ENCODE measurements around the gene NRG2. TPM values are rescaled to one million over a fixed set of nuclear protein-coding genes. Genes with fewer than 3 reads are reported as not detected.
A peak's percentile ranks its signal among the peaks of the same experiment; 100 is the strongest.

Gene NRG2
- total RNA-seq, 1 experiment from 2014 or later, result 0.59 TPM

- H3K4me3 ChIP-seq (ENCODE audit: low read depth, low read length), result no peak overlapping the region
- ChIA-PET POLR2A (no interaction called here), CTCF (no interaction called here)
- peaks cover 1% of the 10 kb centered on the region; the same call in 1 of the 2 replicates for H3K27me3 ChIP-seq (replicated peaks; ENCODE audit: control insufficient read depth, insufficient read depth, low read length)
- Mint-ChIP-seq H3K27me3 (ENCODE audit: insufficient read depth, unreplicated experiment) (peaks cover 19% of the 10 kb centered on the region), H3K4me3 (ENCODE audit: unreplicated experiment) (no peak overlapping the region), H3K9me3 (ENCODE audit: unreplicated experiment) (peaks cover 11% of the 10 kb centered on the region), H3K27ac (ENCODE audit: unreplicated experiment) (no peak overlapping the region), H3K4me1 (ENCODE audit: low read depth, unreplicated experiment) (peaks cover 6% of the 10 kb centered on the region), H3K36me3 (ENCODE audit: insufficient read depth, unreplicated experiment) (no peaks in the 10 kb centered on the region)
- no peak for TF ChIP-seq CTCF (IDR thresholded peaks at IDR 0.05; ENCODE audit: insufficient read depth in 1 of 2, low read depth in 1 of 2, low read length in 1 of 2, severe bottlenecking in 1 of 2, unreplicated experiment in 1 of 2)
- no peaks in the 10 kb centered on the region for H3K9me3 ChIP-seq
- H3K36me3 ChIP-seq (ENCODE audit: control insufficient read depth, insufficient read depth, low read length), result no peaks in the 10 kb centered on the region
- no peak for DNase-seq
- intact Hi-C loops (cut with micrococcal nuclease; ENCODE audit: unreplicated experiment), result no loop called here
- H3K4me1 ChIP-seq, result peaks cover 6% of the 10 kb centered on the region; the same call in 1 of the 2 replicates
- no TSS peak for BruUV-seq (replicated peaks)
These were observed 3.5 kb downstream of the NRG2 start for GRCh38 chr5:140039561-140039960.

- H3K36me3 Mint-ChIP-seq (ENCODE audit: insufficient read depth, unreplicated experiment), result no peaks in the 10 kb centered on the region
- peaks cover 16% of the 10 kb centered on the region for H3K27me3 Mint-ChIP-seq (ENCODE audit: insufficient read depth, unreplicated experiment)
- Histone ChIP-seq H3K36me3 (ENCODE audit: control insufficient read depth, insufficient read depth, low read length) (no peaks in the 10 kb centered on the region), H3K4me3 (ENCODE audit: low read depth, low read length) (peak overlapping the region; percentile 17; the same call in 1 of the 2 replicates), H3K9me3 (no peaks in the 10 kb centered on the region), H3K27me3 (replicated peaks; ENCODE audit: control insufficient read depth, insufficient read depth, low read length) (no peaks in the 10 kb centered on the region), H3K4me1 (peaks cover 4% of the 10 kb centered on the region; the same call in 1 of the 2 replicates)
- DNase-seq, result no peak
- peaks cover 11% of the 10 kb centered on the region for H3K9me3 Mint-ChIP-seq (ENCODE audit: unreplicated experiment)
- CTCF ChIA-PET, result no interaction called here
- H3K4me3 Mint-ChIP-seq (ENCODE audit: unreplicated experiment), result no peak overlapping the region
- BruUV-seq (replicated peaks), result no TSS peak
- intact Hi-C loops (cut with micrococcal nuclease; ENCODE audit: unreplicated experiment), result no loop called here
- POLR2A ChIA-PET, result interaction anchor here (0.6 kb wide), 1 partner anchor 342 kb away, joined by 3 read pairs; no protein-coding TSS in a partner anchor
- H3K27ac Mint-ChIP-seq (ENCODE audit: unreplicated experiment), result no peak overlapping the region
- H3K4me1 Mint-ChIP-seq (ENCODE audit: low read depth, unreplicated experiment), result peaks cover 6% of the 10 kb centered on the region
- TF ChIP-seq CTCF (IDR thresholded peaks at IDR 0.05; ENCODE audit: insufficient read depth in 1 of 2, low read depth in 1 of 2, low read length in 1 of 2, severe bottlenecking in 1 of 2, unreplicated experiment in 1 of 2), result no peak
These were observed 4.6 kb downstream of the NRG2 start for GRCh38 chr5:140038373-140038957.

DNA sequence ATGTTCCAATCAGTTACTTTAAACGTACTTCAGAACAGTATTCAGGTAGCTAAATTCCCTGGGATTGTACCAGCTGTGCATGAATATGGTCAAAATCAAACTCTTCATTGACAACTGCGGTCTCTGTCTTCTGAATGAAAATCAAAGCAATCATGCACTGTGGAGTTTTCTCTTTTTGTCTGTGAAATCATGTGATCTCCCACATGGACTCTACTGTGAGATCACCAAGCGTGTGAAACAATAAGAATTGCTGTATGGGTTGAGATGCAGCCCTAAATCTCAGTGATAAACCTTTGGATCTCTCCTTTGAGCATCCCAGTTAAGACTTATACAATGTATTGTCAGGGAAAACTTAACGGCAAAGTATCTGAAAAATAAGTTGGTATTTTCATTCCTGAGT lies 6.1 kb downstream of the NRG2 start:
- H3K27me3 ChIP-seq (replicated peaks; ENCODE audit: control insufficient read depth, insufficient read depth, low read length), result no peaks in the 10 kb centered on the region
- Mint-ChIP-seq H3K36me3 (ENCODE audit: insufficient read depth, unreplicated experiment) (no peaks in the 10 kb centered on the region), H3K4me3 (ENCODE audit: unreplicated experiment) (no peak overlapping the region), H3K27me3 (ENCODE audit: insufficient read depth, unreplicated experiment) (peaks cover 16% of the 10 kb centered on the region), H3K9me3 (ENCODE audit: unreplicated experiment) (peaks cover 11% of the 10 kb centered on the region), H3K4me1 (ENCODE audit: low read depth, unreplicated experiment) (peaks cover 6% of the 10 kb centered on the region), H3K27ac (ENCODE audit: unreplicated experiment) (no peak overlapping the region)
- H3K36me3 ChIP-seq (ENCODE audit: control insufficient read depth, insufficient read depth, low read length), result no peaks in the 10 kb centered on the region
- intact Hi-C loops (cut with micrococcal nuclease; ENCODE audit: unreplicated experiment), result no loop called here
- no peak overlapping the region for H3K4me3 ChIP-seq (ENCODE audit: low read depth, low read length)
- no peak for TF ChIP-seq CTCF (IDR thresholded peaks at IDR 0.05; ENCODE audit: insufficient read depth in 1 of 2, low read depth in 1 of 2, low read length in 1 of 2, severe bottlenecking in 1 of 2, unreplicated experiment in 1 of 2)
- no TSS peak for BruUV-seq (replicated peaks)
- CTCF ChIA-PET, result interaction anchor here (0.6 kb wide), 1 partner anchor 261 kb away, joined by 3 read pairs; no protein-coding TSS in a partner anchor
- H3K9me3 ChIP-seq, result no peaks in the 10 kb centered on the region
- no peaks in the 10 kb centered on the region for H3K4me1 ChIP-seq
- POLR2A ChIA-PET, result no interaction called here
- DNase-seq, result no peak

Measured in Caco-2 (cell line).